Measurements from ENCODE around the gene ANGPTL8.

The ANGPTL8 gene

DNA sequence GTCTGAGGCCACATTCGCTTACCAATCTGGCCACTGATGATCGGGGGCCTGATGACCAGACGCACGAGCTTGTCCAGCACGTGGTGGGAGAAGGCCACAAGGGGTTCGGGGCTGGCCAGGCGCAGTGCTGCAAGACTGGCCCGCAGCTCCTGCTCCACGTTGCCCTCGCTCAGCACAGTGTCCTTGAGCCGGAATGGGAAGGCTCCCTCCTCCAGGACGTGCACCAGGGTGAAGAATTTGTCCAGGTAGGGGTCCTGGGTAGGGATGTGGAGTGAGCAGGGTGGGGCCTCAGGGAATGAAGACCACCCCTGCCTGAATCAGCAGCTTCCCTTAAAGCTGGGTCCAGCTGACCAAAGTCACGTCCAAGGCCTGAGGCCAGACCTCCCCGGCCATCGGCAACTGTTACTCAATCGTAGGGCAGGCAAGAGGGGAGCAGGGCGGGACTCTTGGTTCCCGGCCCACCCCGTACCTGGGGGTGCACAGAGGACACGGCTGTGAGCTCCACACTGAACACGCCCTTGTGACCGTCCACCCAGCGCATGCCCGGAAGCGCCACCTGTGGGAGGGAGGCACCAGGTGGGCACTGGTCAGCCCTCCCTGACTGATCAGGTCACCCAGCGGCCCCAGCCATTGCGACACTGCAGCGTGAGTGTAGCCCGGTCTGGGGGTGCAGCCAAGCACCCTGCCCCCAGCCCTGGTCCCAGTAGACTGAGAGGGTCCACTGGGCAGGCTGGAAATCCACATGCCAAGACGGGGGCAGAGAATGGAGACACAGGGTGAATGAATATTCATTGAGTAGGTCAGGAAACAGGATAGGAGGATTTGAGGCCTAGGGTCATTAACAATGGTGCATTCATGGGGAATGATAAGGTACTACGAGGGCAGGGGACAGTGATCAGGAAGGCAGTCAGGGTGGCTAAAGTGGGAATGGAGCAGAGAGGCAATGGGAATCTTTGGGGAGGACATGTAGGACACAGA lies 2.8 kb upstream of the ANGPTL8 start:
- DNase-seq (ENCODE audit: low spot score) = no peak

- no peak for DNase-seq (ENCODE audit: low spot score)
Measured at GRCh38 chr19:11237321-11237720, 2.1 kb upstream of the ANGPTL8 start.

DNA sequence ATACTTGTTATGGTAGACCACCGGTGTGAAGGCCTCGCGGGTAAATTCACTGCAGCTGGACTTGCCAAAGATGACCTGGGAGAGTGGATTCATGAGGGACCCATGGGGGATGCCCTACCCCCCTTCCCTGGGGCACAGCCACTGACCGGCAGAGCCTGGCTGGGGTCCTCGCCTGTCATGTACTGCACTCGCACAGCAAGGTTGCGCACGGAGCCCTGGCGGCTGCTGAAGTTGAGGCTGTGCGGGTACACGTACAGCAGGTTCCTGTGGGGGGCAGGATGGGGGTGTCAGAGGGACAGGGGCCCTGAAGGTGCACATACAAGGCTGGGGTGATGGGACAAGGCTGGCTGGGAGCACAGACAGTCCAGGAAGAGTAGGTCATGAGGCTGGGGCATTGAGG lies 1.4 kb upstream of the ANGPTL8 start:
- DNase-seq (ENCODE audit: low spot score) = no peak

- no peak for DNase-seq (ENCODE audit: low spot score)
Measured at GRCh38 chr19:11238781-11239376, 540 bp upstream of the ANGPTL8 start.

GRCh38 chr19:11240008-11240444 lies 607 bp downstream of the ANGPTL8 start:
- DNase-seq (ENCODE audit: low spot score) = no peak

GRCh38 chr19:11242025-11242424 lies 2.6 kb downstream of the ANGPTL8 start:
- DNase-seq (ENCODE audit: low spot score) = no peak

DNA sequence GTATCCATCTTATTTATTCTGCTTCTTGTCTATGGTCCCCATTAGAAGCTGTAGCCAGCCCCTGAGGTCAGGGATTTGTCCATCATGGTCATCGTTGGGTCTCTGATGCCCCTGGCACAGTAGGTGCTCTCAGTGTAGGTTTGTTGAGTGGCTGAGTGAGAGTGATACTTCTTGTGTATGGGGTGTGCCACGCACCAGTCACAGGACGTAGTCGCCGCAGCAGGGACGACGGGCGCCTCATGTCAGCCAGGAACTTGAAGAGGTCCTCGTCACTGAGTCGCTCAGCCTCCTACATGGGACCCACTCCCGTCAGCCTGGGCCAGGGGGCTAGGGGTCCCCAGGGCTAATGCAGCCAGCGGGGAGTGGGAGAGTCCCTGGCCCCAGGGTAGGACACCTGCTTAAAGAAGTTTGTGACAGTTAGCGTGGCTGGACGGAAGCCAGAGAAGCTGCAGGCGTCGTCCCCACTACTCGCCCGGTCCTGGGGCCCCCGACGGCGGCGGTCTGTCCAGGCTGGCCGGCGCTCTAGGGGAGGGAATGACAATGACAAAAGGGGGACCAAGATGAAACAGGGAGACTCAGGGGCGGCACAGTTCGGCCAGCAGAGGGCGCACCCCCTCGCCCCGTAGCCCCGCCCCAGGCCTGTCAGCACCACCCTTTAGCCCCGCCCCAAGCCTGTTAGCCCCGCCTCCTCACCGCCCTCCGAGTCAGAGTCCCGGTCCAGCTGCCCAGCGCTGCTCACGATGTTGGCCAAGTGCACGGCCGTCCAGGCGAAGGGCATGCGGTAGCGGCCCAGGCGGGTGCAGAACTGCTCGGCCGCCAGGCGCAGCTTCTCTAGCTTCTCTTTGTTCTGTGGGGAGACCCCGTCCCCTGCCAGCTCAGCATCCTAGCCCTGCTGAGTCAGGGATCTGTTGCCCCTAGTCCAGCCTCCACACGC lies 3.7 kb downstream of the ANGPTL8 start:
- DNase-seq (ENCODE audit: low spot score) = peak; percentile 89

- DNase-seq (ENCODE audit: low spot score) = no peak
Measured at GRCh38 chr19:11243798-11244169, 4.4 kb downstream of the ANGPTL8 start.

DNA sequence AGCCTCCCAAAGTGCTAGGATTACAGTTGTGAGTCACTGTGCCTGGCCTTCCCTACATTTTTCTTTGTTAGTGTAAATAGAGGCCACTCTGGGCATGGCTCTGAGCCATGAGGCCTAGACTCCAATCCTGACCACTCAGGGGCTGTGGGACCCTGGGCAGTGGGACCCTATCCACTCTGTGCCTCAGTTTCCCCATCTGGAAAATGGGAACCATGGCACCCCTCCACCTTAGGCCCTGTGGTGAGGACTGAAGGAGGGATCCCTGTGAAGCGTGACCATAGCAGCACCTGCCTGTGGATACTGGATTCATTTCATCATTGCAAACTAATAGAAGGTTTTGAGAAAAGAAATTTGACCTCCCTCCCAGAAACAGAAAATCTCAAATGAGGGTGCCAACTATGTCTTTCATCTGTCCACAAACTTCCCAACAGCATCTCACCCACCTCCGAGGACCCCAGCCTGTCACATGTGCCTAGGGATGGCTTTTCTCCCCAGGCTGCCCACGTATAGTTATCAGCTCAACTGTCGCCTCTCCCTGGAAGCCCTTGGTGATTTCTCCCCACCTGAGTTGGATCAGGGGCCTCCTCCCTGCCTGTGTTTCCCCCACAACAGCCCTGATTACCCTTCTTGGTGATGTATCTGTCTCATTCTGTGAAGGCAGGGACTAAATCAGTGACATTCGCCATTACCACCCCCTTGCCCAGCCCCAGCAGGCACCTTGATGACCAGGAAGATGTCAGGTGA lies 5.6 kb downstream of the ANGPTL8 start:
- DNase-seq (ENCODE audit: low spot score) = no peak

- DNase-seq (ENCODE audit: low spot score) = no peak
Measured at GRCh38 chr19:11246941-11247340, 7.5 kb downstream of the ANGPTL8 start.

- DNase-seq (ENCODE audit: low spot score) = no peak
Measured at GRCh38 chr19:11247391-11247790, 8.0 kb downstream of the ANGPTL8 start.

DNA sequence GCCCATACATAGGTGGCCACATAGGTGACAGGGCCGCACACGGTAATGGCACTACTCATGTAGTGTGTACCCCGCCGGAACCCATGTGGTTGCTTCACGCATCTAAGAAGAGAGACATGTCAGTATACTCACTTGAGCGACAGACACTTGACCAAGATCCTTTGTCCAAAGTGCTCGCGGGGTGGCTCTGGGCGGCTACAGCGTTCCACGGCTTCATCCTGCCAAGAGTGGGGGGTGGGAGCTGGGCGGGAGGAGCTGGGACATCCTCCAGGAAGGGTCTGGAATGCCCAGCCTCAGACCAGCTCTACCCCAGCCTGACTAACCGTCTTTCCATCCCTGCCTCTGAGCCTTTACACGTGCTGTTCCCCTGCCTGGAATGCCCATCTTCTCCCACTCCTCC lies 8.5 kb downstream of the ANGPTL8 start:
- no peak for DNase-seq (ENCODE audit: low spot score)

DNA sequence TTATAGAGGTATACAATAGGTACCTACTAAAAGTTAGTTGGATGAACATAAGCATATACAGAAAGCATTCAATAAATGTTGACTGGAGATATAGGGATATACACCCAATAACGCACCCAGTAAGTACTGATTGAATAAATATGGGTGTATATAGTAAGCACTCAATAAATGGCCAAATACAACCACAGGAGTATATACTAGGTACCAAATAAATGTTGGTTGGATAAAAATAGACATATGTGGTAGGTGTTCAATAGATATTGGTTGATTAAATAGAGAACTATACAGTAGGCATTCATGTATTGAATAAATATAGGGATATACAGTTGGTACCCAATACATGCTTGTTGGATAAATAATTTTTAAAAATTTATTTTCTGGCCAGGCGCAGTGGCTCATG lies 9.4 kb downstream of the ANGPTL8 start:
- DNase-seq (ENCODE audit: low spot score) = no peak

DNA sequence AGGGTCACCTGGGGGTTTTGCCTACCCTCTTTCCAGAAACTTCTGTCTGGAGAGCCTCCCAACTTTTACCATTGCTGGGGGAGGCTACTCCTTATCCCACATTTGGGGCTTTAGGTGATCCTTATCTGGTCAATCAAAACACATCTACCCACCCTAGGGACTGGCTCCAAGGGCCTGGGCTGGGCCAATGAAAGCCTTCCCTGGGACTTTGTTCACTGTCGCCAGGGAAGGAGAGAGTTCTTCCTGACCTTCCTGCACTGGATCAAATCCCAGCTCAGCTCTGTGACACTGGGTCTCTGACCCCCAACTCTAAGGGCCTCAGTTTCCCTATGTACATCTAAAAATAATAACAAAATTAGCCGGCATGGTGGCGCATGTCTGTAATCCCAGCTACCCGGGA lies 11.8 kb downstream of the ANGPTL8 start:
- DNase-seq (ENCODE audit: low spot score) = no peak

- DNase-seq (ENCODE audit: low spot score) = no peak
Measured at GRCh38 chr19:11251650-11252314, 12.4 kb downstream of the ANGPTL8 start.

DNA sequence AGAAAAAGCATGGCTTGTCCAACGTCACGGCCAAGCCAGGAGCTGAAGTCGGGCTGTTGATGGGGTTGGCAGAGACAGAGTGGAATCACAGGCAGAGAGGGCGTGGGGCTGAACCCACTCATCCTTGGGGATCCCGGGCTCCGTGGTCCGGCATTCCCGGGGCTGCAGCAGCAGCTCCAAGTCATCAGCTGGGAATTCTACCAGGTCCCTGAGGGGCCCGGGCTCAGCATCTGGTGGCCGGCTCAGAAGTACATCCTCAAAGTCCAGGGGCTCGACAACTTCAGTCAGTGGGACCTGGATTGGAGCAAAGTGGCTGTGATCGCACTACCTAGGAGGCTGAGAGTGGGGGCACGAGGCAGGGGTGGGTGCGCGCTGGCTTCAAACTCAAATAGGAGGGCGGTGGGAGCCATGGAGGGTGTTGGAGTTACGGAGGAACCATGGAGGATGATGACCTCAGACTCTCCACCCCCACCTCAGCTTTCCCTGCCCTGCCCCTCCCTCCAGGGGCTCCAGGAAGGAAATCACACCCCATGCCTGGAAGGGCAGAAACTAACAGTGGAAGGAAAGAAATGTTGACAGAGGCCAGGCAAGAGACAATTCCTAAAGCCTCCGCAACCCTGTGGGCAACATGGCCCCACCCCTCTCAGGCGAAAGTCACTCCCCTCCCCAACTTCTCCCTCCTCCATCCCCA lies 13.4 kb downstream of the ANGPTL8 start:
- DNase-seq (ENCODE audit: low spot score) = no peak

GRCh38 chr19:11254666-11255065 lies 15.2 kb downstream of the ANGPTL8 start:
- DNase-seq (ENCODE audit: low spot score) = no peak

DNA sequence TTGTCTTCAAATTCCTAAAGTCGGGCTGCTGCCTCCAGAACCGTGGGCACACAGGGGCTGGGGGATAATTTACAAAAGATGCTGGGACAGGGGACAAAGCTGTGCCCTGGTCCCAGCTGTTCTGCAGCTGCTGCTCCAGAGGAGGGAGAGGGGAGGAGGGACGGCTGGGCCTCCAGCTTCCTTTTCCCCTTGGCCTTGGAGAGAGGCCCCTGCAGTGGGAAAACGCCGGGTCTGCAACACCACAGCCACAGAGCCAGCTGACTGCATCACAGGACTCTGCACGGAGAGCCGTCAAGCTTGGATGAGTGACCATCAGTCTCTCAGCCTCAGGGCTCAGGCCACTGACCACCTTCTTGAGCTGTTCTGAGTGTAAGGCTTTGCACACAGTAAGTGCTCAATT lies 16.8 kb downstream of the ANGPTL8 start:
- no peak for DNase-seq (ENCODE audit: low spot score)

DNA sequence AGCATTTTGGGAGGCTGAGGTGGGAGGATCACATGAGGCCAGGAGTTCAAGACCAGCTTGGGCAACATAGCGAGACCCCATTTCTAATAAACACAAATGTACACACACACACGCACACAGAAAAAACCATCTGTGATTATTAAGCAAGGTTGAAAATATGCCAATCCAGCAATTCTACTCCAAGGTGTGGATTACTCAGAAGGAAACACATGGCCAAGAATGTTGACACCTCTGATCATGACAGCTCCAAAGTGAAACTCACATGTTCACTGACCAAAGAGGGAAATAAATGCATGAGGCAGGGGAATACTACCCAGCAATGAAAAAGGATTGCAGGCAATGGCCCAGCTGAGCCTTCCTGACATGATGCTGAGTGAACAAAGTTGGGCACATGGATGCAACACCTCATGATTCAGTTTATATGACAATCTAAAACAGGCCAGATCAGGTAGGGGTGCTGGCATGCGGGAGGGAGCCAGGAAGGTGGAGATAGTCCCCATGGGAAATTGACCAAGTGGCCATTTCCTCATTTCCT lies 18.5 kb downstream of the ANGPTL8 start:
- DNase-seq (ENCODE audit: low spot score) = no peak

DNA sequence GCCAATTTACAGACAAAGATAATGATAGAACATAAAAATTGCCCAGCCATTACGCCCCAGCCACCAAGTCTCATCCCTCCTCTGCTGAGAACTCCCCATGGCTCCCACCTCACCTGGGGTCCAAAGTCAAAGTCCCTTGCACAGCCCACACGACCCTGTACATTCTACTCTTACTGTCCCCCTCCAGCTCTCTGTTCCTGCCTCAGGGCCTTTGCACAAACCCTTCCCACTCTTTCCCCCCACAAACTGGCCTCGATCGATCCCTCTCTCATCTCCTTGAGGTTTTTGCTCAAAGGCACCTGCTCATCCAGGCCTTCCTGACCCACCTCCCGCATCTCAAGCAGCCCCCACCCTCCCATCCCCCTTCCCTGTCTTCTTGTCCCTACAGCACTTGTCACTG lies 21.6 kb downstream of the ANGPTL8 start:
- no peak for DNase-seq (ENCODE audit: low spot score)

All from globus pallidus (tissue), 1 donor.